GM21528 (cell line): ENCODE data around the gene UPK3BL1.
"Not testable (repeated sequence)": the region's sequence is repeated elsewhere in the genome, so short reads cannot be mapped to it uniquely, and the experiment has no call there.

Source experiments
- ATAC-seq: cut with Tn5 transposase; IDR thresholded peaks from one replicate; pipeline ENCODE4 v1.9.1; 2021; ENCODE audit warnings: mild to moderate bottlenecking, moderate library complexity; ENCODE audit not compliant: unreplicated experiment, low FRiP score

UPK3BL1 gene

DNA sequence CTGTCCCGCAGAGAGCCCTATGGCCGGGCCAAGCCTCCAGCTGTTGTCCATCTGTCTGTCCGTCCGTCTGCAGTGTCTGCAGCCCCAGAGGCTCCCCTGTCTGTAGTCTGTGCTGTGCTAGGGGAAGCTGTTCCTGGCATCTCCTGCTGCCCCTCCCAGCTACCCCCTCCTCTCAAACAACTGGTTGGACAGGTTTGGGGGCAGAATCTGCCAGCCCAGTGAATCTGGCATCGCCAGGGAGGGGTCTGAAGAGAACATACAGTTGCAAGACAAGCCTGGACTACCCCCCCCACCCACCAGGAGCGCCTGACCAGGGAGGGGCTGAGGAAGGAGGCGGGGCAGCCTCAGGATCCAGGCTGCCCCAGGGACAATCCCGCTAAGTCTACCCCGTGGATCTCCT, at the start of gene UPK3BL1:
Gene UPK3BL1 (minus strand): TSS at position 101 of the 400 bp plus-strand sequence. CDS start 50 bp downstream, at position 51.
- not testable (repeated sequence) for ATAC-seq

GRCh38 chr7:102690602-102691001, 48.0 kb upstream of the UPK3BL1 start:
- not testable (repeated sequence) for ATAC-seq

- ATAC-seq: peak; percentile 49
These were observed 47.1 kb upstream of the UPK3BL1 start for GRCh38 chr7:102689436-102690282.

GRCh38 chr7:102688299-102689036, 45.9 kb upstream of the UPK3BL1 start:
- ATAC-seq: peak; percentile 59

GRCh38 chr7:102682560-102682959, 40.0 kb upstream of the UPK3BL1 start:
- not testable (repeated sequence) for ATAC-seq

- ATAC-seq: not testable (repeated sequence)
These were observed 38.2 kb upstream of the UPK3BL1 start for GRCh38 chr7:102680780-102681179.

DNA sequence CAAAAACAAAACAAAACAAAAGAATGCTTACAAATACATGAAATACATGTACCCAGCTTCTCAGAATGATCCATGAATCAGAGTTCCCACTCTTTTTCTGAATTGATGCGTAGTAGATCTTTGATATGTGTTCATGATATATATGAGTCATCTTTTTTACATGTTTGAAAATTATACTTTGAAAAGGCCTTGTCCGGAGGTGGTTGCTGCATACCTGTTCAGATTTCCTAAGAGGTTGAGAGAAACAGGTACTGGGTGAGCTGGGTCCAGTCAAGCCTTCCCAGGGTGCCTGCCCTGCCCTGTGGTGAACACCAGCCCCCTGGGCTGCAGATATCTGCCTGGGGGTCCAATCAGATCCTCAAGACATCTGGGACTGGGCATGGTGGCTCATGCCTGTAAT, 33.0 kb upstream of the UPK3BL1 start:
- ATAC-seq: not testable (repeated sequence)

DNA sequence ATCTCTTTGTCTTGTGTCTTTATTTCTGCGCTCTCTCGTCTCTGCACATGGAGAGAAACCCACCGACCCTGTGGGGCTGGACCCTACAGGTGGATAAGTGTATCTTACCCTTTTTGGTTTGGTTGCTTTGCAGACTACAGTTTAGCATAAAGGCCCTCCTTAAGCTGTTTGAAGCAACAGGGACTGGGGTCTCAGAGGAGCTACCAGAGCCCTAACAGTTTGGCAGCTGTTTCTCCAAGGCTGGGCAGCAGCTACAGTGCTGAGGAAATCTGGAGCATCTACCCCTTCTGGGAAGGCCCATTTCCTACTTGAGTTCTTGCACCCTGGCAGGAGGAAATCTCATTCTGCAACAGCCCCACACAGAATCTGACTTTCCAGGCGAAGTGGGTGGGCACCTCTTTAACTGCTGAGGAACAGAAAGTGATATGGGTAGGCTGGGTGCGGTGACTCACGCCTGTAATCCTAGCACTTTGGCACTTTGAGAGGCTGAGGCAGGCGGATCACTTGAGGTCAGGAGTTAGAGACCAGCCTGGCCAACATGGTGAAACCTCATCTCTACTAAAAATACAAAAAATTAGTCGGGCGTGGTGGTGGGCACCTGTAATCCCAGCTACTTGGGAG, 31.0 kb upstream of the UPK3BL1 start:
- not testable (repeated sequence) for ATAC-seq

DNA sequence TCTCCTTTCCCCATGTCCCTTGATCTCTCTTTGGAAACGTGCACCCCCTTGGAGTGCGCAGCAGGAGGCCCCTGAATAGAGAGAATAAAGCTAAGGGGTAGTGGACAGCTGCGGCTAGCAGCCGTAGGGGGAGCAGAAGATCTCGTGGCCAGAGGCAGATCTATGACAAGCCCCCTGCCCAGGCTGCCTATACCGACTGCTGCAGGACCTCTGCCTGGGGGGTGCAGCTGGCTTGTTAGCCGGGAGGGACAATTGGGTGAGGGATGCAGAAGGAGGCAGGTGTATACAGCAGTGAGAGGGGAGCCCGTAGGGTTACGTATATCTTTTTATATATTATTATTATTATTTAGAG, 29.3 kb upstream of the UPK3BL1 start:
- peak; percentile 34 for ATAC-seq

GRCh38 chr7:102671166-102671955, 28.8 kb upstream of the UPK3BL1 start, which contains the start of gene POLR2J2:
POLR2J2 (minus strand) TSS chr7:102671663; CDS start chr7:102671601, 62 bp downstream.
- ATAC-seq: peak; percentile 49

DNA sequence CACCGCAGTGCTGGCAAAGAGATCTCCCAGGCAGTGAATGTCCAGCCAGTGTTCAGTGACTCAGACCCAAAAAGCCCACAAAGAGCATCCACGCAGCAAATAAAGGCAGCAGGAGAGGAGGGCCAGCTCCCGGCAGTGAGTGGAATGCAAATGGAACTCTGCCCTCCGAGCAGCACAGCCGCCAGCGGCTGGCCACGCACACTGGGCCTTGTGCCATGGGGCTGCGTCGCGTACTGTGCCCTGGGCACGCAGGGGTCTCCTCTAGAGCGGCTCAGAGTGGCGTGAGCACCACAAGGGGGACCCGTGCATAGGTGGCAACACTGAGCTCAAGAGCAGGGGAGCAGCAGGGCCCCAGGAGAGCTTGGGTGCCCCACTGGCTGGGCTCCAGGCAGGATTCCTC, 24.9 kb upstream of the UPK3BL1 start:
- ATAC-seq: not testable (repeated sequence)

DNA sequence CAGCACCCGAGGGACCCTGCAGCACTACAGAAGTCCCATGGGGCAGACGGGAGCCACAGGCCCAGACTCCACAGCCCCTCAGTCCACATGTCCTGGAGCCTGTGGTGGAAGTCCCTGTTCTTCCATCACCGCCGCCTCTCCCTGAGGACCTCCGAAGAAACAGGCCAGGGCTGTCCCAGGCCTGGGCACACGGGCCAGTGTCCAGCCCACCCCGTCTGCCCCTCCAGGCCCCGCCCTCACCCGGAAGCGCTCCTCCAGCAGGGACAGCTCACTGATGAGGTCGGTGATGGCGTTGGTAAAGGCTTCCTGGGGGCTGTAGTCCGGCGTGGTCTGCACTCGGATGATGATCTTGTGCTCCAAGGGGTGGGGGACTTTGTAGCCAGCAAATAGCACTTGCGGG, 24.3 kb upstream of the UPK3BL1 start:
- not testable (repeated sequence) for ATAC-seq

DNA sequence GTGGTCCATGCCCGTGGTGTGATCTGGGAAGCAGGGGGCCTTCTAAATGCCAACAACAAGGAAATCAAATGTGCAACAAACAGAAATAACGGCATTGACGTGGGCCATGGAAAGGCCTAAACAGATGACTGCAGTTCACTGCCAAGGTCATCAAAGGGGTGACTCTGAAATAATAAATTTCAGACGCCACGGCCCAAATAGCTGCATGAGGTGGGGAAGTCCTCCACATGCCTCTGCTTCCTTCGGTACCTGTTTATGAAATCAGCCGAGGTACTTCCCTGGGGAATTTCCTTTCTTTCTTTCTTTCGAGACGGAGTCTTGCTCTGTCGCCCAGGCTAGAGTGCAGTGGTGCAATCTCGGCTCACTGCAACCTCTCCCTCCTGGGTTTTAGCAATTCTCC, 22.2 kb upstream of the UPK3BL1 start:
- ATAC-seq: not testable (repeated sequence)

GRCh38 chr7:102649924-102650323, 7.3 kb upstream of the UPK3BL1 start, which contains the start of gene SPDYE2B:
SPDYE2B (plus strand) TSS chr7:102650319; CDS start chr7:102652349, 2,030 bp downstream.
- ATAC-seq: not testable (repeated sequence)

DNA sequence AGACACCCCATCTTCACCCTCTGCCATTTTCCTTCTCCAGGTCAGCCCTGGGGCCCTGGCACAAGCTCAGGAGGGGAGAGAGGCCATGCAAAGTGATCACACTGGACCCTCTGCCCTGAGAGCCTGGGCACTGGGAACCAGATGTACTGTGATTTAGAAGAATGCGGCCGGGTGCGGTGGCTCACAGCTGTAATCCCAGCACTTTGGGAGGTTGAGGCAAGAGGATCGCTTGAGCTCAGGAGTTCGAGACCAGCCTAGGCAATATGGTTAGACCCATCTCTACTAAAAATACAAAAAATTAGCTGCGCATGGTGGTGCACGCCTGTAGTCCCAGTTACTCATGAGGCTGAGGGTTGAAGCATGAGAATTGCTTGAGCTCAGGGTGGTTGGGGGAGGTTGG, 5.2 kb upstream of the UPK3BL1 start:
- not testable (repeated sequence) for ATAC-seq

DNA sequence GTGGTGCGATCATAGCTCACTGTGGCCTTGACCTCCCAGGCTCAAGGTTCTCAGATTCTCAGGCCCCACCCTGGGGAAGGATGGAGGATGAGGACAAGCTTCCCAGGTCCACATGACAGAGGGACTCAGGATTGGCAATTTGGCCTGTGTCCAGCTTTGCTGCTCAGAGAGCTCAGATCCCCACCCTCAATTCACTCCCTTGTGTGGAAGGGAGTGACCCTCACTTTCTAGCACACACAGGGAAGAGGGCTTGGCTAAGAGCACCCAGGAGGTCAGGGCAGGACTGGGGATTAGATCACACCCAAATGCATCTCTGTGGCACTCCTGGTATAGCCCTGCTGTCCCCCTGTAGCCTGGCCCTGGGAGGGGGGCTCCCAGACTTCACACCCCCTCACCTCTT, 813 bp upstream of the UPK3BL1 start:
- ATAC-seq: not testable (repeated sequence)

DNA sequence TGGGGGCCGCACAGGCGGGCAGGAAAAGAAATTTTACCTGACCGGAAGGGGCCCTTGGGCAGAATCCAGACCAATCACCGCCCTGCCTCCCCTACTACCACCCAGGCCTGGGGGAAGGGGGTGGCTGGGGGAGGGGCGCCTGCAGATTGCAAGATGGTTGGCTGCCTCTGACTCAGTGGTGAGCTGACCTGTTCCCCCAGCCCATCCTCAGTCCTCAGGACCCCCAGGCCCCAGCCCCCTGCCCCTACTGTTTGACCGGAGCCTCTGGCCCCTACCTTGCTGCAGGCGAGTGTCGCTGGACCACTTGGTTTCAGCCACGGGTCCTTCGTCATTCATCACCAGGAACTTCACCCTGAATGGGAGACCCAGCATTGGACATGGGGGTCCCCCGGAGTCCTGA, 3.7 kb downstream of the UPK3BL1 start:
- peak; percentile 11 for ATAC-seq

- ATAC-seq: not testable (repeated sequence)
These were observed 5.6 kb downstream of the UPK3BL1 start for GRCh38 chr7:102636956-102637355.

DNA sequence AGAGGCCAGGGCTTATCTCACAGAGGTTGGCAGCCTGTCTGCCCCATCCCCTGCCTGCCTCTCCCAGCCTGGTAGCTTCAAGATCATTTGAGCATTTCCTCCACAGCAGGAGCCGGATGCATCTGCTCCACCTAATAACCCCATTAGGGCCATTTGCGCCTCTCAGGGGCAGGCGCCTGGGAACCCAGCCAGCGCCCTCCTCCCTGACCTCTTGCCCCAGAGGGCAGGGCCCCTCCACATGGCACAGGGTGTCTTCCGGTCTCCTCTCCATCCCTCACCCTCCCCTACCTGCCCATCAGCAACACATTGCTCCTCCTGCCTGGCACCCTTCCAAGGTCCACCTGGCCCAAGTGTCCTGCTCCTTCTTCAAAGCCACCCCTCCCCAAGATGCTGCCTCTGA, 7.2 kb downstream of the UPK3BL1 start:
- not testable (repeated sequence) for ATAC-seq

DNA sequence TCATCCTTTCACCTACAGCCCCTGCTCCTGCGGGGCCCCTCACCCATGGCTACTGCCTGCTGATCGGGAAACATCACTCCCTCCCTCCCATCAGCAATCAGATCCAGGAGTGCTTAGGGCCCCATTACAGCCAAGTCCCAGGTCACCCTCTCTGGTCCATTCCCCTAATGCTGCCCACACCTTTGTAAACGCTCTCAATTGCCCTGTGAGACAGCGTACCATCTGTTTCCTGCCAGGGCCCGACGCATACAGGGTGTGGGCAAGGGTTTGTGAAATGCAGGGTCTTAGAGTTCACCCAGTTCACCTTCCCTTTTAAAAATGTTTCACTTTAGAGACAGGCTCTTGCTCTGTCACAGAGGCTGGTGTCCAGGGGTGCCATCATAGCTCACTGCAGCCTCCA, 8.3 kb downstream of the UPK3BL1 start:
- not testable (repeated sequence) for ATAC-seq
